GM18505 (cell line): ENCODE measurements around the gene SLC26A11.
A peak's percentile ranks its signal among the peaks of the same experiment; 100 is the strongest.

Experiments
- ATAC-seq: cut with Tn5 transposase; IDR thresholded peaks from one replicate; pipeline ENCODE4 v1.9.1; 2021; ENCODE audit not compliant: unreplicated experiment
- POLR2A ChIP-seq: IDR thresholded peaks from 4 replicates; pipeline ENCODE4 v1.6.1; 2011; ENCODE audit warnings: borderline replicate concordance; ENCODE audit not compliant: insufficient read depth, insufficient read length; ENCODE audit errors: extremely low read depth

Gene SLC26A11

GRCh38 chr17:80217703-80218362, 2.4 kb upstream of the SLC26A11 start:
- no peak for ATAC-seq
- no peak for TF ChIP-seq POLR2A

GRCh38 chr17:80218391-80218790, 1.8 kb upstream of the SLC26A11 start:
- no peak for TF ChIP-seq POLR2A
- no peak for ATAC-seq

GRCh38 chr17:80219013-80219762, 1.0 kb upstream of the SLC26A11 start:
- no peak for TF ChIP-seq POLR2A
- ATAC-seq, result peak; percentile 53

GRCh38 chr17:80219763-80220053, 519 bp upstream of the SLC26A11 start:
- ATAC-seq, result peak; percentile 15
- no peak for TF ChIP-seq POLR2A

GRCh38 chr17:80220736-80221215, 549 bp downstream of the SLC26A11 start:
- no peak for TF ChIP-seq POLR2A
- ATAC-seq, result no peak

- ATAC-seq, result no peak
- no peak for TF ChIP-seq POLR2A
Observed at GRCh38 chr17:80221351-80222105, 1.3 kb downstream of the SLC26A11 start.

GRCh38 chr17:80222376-80223141, 2.3 kb downstream of the SLC26A11 start:
- ATAC-seq, result no peak
- no peak for TF ChIP-seq POLR2A

- no peak for ATAC-seq
Observed at GRCh38 chr17:80223142-80223815, 3.1 kb downstream of the SLC26A11 start.

GRCh38 chr17:80223838-80224497, 3.7 kb downstream of the SLC26A11 start:
- TF ChIP-seq POLR2A, result no peak
- no peak for ATAC-seq

More at GRCh38 chr17:80223142-80223815, 3.1 kb downstream of the SLC26A11 start:
- no peak for TF ChIP-seq POLR2A

- no peak for TF ChIP-seq POLR2A
- no peak for ATAC-seq
Observed at GRCh38 chr17:80224683-80225082, 4.5 kb downstream of the SLC26A11 start.

GRCh38 chr17:80225230-80225629, 5.0 kb downstream of the SLC26A11 start:
- no peak for ATAC-seq
- no peak for TF ChIP-seq POLR2A

GRCh38 chr17:80227156-80227555, 6.9 kb downstream of the SLC26A11 start:
- no peak for ATAC-seq
- TF ChIP-seq POLR2A, result no peak
